ENCODE data around the gene USP6NL.

The USP6NL gene

DNA sequence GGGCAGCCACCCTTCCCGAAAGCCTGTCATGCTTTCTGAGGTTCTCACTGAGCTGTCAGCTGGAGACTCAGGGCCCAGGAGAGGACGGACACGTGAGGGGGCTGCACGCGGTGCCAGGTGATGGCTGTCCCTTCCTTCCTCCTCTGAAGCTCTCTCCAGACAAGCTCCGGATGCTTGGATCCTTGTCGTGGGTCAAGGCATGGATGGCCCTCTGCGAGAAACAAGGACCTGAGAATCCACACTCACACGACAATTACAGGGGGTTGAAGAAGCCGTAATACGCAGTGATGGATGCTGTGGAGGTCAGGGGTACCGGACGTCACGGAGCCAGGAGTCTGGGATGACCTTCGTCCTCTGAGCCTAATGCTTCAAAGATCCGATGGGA lies 170.3 kb downstream of the USP6NL start:
- no peaks in the 10 kb centered on the region for H3K4me1 ChIP-seq (ENCODE audit: insufficient read depth, low read length)
- no peak overlapping the region for H2AFZ ChIP-seq (ENCODE audit: low read depth, low read length)
- DNase-seq (no peak), ATAC-seq (ENCODE audit: insufficient read depth, low read depth) (no peak)
- no peaks in the 10 kb centered on the region for H3K9me3 ChIP-seq (ENCODE audit: insufficient read depth, low read length, severe bottlenecking)
- no peak for TF ChIP-seq EZH2 (IDR thresholded peaks at IDR 0.05; ENCODE audit: borderline replicate concordance, low read depth, low read length, severe bottlenecking)
- TF ChIP-seq, protein P1, sequence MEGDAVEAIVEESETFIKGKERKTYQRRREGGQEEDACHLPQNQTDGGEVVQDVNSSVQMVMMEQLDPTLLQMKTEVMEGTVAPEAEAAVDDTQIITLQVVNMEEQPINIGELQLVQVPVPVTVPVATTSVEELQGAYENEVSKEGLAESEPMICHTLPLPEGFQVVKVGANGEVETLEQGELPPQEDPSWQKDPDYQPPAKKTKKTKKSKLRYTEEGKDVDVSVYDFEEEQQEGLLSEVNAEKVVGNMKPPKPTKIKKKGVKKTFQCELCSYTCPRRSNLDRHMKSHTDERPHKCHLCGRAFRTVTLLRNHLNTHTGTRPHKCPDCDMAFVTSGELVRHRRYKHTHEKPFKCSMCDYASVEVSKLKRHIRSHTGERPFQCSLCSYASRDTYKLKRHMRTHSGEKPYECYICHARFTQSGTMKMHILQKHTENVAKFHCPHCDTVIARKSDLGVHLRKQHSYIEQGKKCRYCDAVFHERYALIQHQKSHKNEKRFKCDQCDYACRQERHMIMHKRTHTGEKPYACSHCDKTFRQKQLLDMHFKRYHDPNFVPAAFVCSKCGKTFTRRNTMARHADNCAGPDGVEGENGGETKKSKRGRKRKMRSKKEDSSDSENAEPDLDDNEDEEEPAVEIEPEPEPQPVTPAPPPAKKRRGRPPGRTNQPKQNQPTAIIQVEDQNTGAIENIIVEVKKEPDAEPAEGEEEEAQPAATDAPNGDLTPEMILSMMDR (IDR thresholded peaks at IDR 0.05; ENCODE audit: borderline replicate concordance, extremely low read depth, low read length, poor library complexity, severe bottlenecking): no peak
- no peak overlapping the region for H3K27ac ChIP-seq (ENCODE audit: low read length)
- no peaks in the 10 kb centered on the region for H3K27me3 ChIP-seq (ENCODE audit: insufficient read depth, low read length, poor library complexity)
- H3K4me3 ChIP-seq (ENCODE audit: low read depth in 1 of 2, low read length in 2 of 2): no peak overlapping the region
- H3K79me2 ChIP-seq (ENCODE audit: insufficient read depth, low read length): no peaks in the 10 kb centered on the region
- H4K20me1 ChIP-seq (ENCODE audit: insufficient read depth, low read length): no peaks in the 10 kb centered on the region
- no peak overlapping the region for H3K4me2 ChIP-seq (ENCODE audit: insufficient read depth, low read length)
- no peaks in the 10 kb centered on the region for H3K36me3 ChIP-seq (ENCODE audit: insufficient read depth, low read length)
- no peak overlapping the region for H3K9ac ChIP-seq (ENCODE audit: low read depth, low read length)

GRCh38 chr10:11440250-11441150 lies 170.9 kb downstream of the USP6NL start:
- no peaks in the 10 kb centered on the region for H3K79me2 ChIP-seq (ENCODE audit: insufficient read depth, low read length)
- H3K4me3 ChIP-seq (ENCODE audit: low read depth in 1 of 2, low read length in 2 of 2): no peak overlapping the region
- H3K4me2 ChIP-seq (ENCODE audit: insufficient read depth, low read length): no peak overlapping the region
- ATAC-seq (ENCODE audit: insufficient read depth, low read depth) (no peak), DNase-seq (no peak)
- no peaks in the 10 kb centered on the region for H3K36me3 ChIP-seq (ENCODE audit: insufficient read depth, low read length)
- no peaks in the 10 kb centered on the region for H3K27me3 ChIP-seq (ENCODE audit: insufficient read depth, low read length, poor library complexity)
- H4K20me1 ChIP-seq (ENCODE audit: insufficient read depth, low read length): no peaks in the 10 kb centered on the region
- H2AFZ ChIP-seq (ENCODE audit: low read depth, low read length): no peak overlapping the region
- TF ChIP-seq, protein P1 (IDR thresholded peaks at IDR 0.05; ENCODE audit: borderline replicate concordance, extremely low read depth, low read length, poor library complexity, severe bottlenecking): no peak
- TF ChIP-seq EZH2 (IDR thresholded peaks at IDR 0.05; ENCODE audit: borderline replicate concordance, low read depth, low read length, severe bottlenecking): no peak
- H3K9ac ChIP-seq (ENCODE audit: low read depth, low read length): no peak overlapping the region
- H3K27ac ChIP-seq (ENCODE audit: low read length): no peak overlapping the region
- H3K4me1 ChIP-seq (ENCODE audit: insufficient read depth, low read length): peaks cover 2% of the 10 kb centered on the region
- no peaks in the 10 kb centered on the region for H3K9me3 ChIP-seq (ENCODE audit: insufficient read depth, low read length, severe bottlenecking)

- no peak overlapping the region for H3K4me3 ChIP-seq (ENCODE audit: low read depth in 1 of 2, low read length in 2 of 2)
- ATAC-seq (ENCODE audit: insufficient read depth, low read depth): no peak
- H3K79me2 ChIP-seq (ENCODE audit: insufficient read depth, low read length): no peaks in the 10 kb centered on the region
- H3K9ac ChIP-seq (ENCODE audit: low read depth, low read length): no peak overlapping the region
- no peak for TF ChIP-seq EZH2 (IDR thresholded peaks at IDR 0.05; ENCODE audit: borderline replicate concordance, low read depth, low read length, severe bottlenecking)
- TF ChIP-seq, protein P1 (IDR thresholded peaks at IDR 0.05; ENCODE audit: borderline replicate concordance, extremely low read depth, low read length, poor library complexity, severe bottlenecking): no peak
- no peak for DNase-seq
- H3K4me2 ChIP-seq (ENCODE audit: insufficient read depth, low read length): no peak overlapping the region
- H2AFZ ChIP-seq (ENCODE audit: low read depth, low read length): no peak overlapping the region
- H3K4me1 ChIP-seq (ENCODE audit: insufficient read depth, low read length): peaks cover 8% of the 10 kb centered on the region
- no peaks in the 10 kb centered on the region for H3K36me3 ChIP-seq (ENCODE audit: insufficient read depth, low read length)
- H3K27ac ChIP-seq (ENCODE audit: low read length): no peak overlapping the region
- no peaks in the 10 kb centered on the region for H3K9me3 ChIP-seq (ENCODE audit: insufficient read depth, low read length, severe bottlenecking)
- H3K27me3 ChIP-seq (ENCODE audit: insufficient read depth, low read length, poor library complexity): no peaks in the 10 kb centered on the region
- H4K20me1 ChIP-seq (ENCODE audit: insufficient read depth, low read length): no peaks in the 10 kb centered on the region
These were observed 171.9 kb downstream of the USP6NL start for GRCh38 chr10:11439523-11440053.

All from DND-41 (cell line).